SK-N-SH treated with all-trans-retinoic acid at 6 μM for 48 hours (cell line): ENCODE results near the gene SAG.
"Not testable (repeated sequence)": the region's sequence is repeated elsewhere in the genome, so short reads cannot be mapped to it uniquely, and the experiment has no call there.

Source experiments
- ATAC-seq: fragments of 200-7000 bp; cut with Tn5 transposase; 3 replicates; pipeline ENCODE4 v1.9.1; 2020; ENCODE audit warnings: mild to moderate bottlenecking, moderate library complexity
- ARNTL ChIP-seq: fragments of 450-650 bp; formaldehyde crosslinking; IDR thresholded peaks from 2 replicates; pipeline ENCODE4 v1.5.0; 2020; ENCODE audit warnings: low read depth, mild to moderate bottlenecking, moderate library complexity, borderline replicate concordance
- CREB5 ChIP-seq: fragments of 250-450 bp; sonication (Bioruptor Pico); IDR thresholded peaks from 2 replicates; pipeline ENCODE4 v1.5.1; 2020; ENCODE audit warnings: low read depth, mild to moderate bottlenecking, moderate library complexity
- CSDC2 ChIP-seq: fragments of 250-450 bp; sonication (Bioruptor Pico); IDR thresholded peaks from 2 replicates; pipeline ENCODE4 v1.5.0; 2020; ENCODE audit warnings: mild to moderate bottlenecking, moderate library complexity
- ESRRG ChIP-seq: fragments of 250-450 bp; sonication (Bioruptor Pico); IDR thresholded peaks from 2 replicates; pipeline ENCODE4 v1.6.1; 2021; ENCODE audit warnings: mild to moderate bottlenecking
- GLIS3 ChIP-seq: fragments of 250-450 bp; sonication (Bioruptor Pico); IDR thresholded peaks from 2 replicates; pipeline ENCODE4 v1.5.0; 2020; ENCODE audit warnings: mild to moderate bottlenecking, moderate library complexity
- ISL1 ChIP-seq: fragments of 250-450 bp; sonication (Bioruptor Pico); IDR thresholded peaks from 2 replicates; pipeline ENCODE4 v2.1.2; 2022; ENCODE audit warnings: mild to moderate bottlenecking, moderate library complexity
- OSR1 ChIP-seq: fragments of 250-450 bp; sonication (Bioruptor Pico); IDR thresholded peaks from 2 replicates; pipeline ENCODE4 v1.8.0; 2022; ENCODE audit warnings: moderate library complexity, mild to moderate bottlenecking, inconsistent platforms
- PATZ1 ChIP-seq: fragments of 250-450 bp; sonication (Bioruptor Pico); IDR thresholded peaks from 2 replicates; pipeline ENCODE4 v1.8.0; 2020; ENCODE audit warnings: mild to moderate bottlenecking, moderate library complexity, borderline replicate concordance
- POU6F1 ChIP-seq: fragments of 250-450 bp; sonication (Bioruptor Pico); IDR thresholded peaks from 2 replicates; pipeline ENCODE4 v1.8.0; 2021; ENCODE audit warnings: low read depth, mild to moderate bottlenecking, moderate library complexity, borderline replicate concordance
- PPARA ChIP-seq: fragments of 250-450 bp; sonication (Bioruptor Pico); IDR thresholded peaks from 2 replicates; pipeline ENCODE4 v1.5.0; 2020; ENCODE audit warnings: mild to moderate bottlenecking, borderline replicate concordance
- RARB ChIP-seq: fragments of 250-450 bp; sonication (Bioruptor Pico); IDR thresholded peaks from 2 replicates; pipeline ENCODE4 v1.8.0; 2021; ENCODE audit warnings: mild to moderate bottlenecking, moderate library complexity
- SNAI2 ChIP-seq: fragments of 250-450 bp; sonication (Bioruptor Pico); IDR thresholded peaks from 2 replicates; pipeline ENCODE4 v1.5.0; 2020; ENCODE audit warnings: mild to moderate bottlenecking, moderate library complexity
- TOX ChIP-seq: fragments of 250-450 bp; sonication (Bioruptor Pico); IDR thresholded peaks from 2 replicates; pipeline ENCODE4 v1.8.0; 2021; ENCODE audit warnings: mild to moderate bottlenecking, moderate library complexity, borderline replicate concordance
- TSHZ2 ChIP-seq: fragments of 250-450 bp; sonication (Bioruptor Pico); IDR thresholded peaks from 2 replicates; pipeline ENCODE4 v1.5.0; 2020; ENCODE audit warnings: mild to moderate bottlenecking, moderate library complexity
- ZC3H10 ChIP-seq: fragments of 250-450 bp; sonication (Bioruptor Pico); IDR thresholded peaks from 2 replicates; pipeline ENCODE4 v1.5.1; 2021; ENCODE audit warnings: mild to moderate bottlenecking, moderate library complexity
- ZFP3 ChIP-seq: fragments of 250-450 bp; sonication (Bioruptor Pico); IDR thresholded peaks from 2 replicates; pipeline ENCODE4 v1.5.0; 2020; ENCODE audit warnings: mild to moderate bottlenecking, moderate library complexity
- ZFP30 ChIP-seq: fragments of 450-650 bp; formaldehyde crosslinking; IDR thresholded peaks from 2 replicates; pipeline ENCODE4 v1.5.0; 2022; ENCODE audit warnings: mild to moderate bottlenecking, moderate library complexity
- ZNF565 ChIP-seq: fragments of 450-650 bp; formaldehyde crosslinking; conservative IDR thresholded peaks from 2 replicates; pipeline ENCODE4 v1.5.0; 2020; ENCODE audit warnings: low read depth, mild to moderate bottlenecking, moderate library complexity
- ZNF70 ChIP-seq: fragments of 450-650 bp; formaldehyde crosslinking; IDR thresholded peaks from 2 replicates; pipeline ENCODE4 v1.5.0; 2020; ENCODE audit warnings: mild to moderate bottlenecking, moderate library complexity
- ZNF8 ChIP-seq: fragments of 450-650 bp; formaldehyde crosslinking; IDR thresholded peaks from 2 replicates; pipeline ENCODE4 v1.5.0; 2020; ENCODE audit warnings: mild to moderate bottlenecking, moderate library complexity

SAG gene

GRCh38 chr2:233373316-233373715 lies 65.7 kb downstream of the SAG start:
- no peak for ATAC-seq
- TF ChIP-seq CSDC2 (no peak), ZFP3 (no peak), OSR1 (CRISPR knock-in tag) (no peak), POU6F1 (no peak), ESRRG (CRISPR knock-in tag) (no peak), SNAI2 (CRISPR knock-in tag) (no peak), TSHZ2 (CRISPR knock-in tag) (no peak), CREB5 (no peak), ZNF8 (CRISPR knock-in tag) (no peak), ZFP30 (CRISPR knock-in tag) (no peak), ZNF70 (CRISPR knock-in tag) (no peak), TOX (CRISPR knock-in tag) (no peak), GLIS3 (no peak)

- ATAC-seq = not testable (repeated sequence)
Measured at GRCh38 chr2:233374776-233375175, 67.2 kb downstream of the SAG start.

- no peak for TF ChIP-seq ZFP30 (CRISPR knock-in tag)
- TF ChIP-seq GLIS3 = no peak
- TF ChIP-seq ARNTL = no peak
- TF ChIP-seq POU6F1 = no peak
- TF ChIP-seq PPARA (CRISPR knock-in tag) = no peak
- no peak for TF ChIP-seq ZNF565 (CRISPR knock-in tag)
- no peak for TF ChIP-seq ISL1 (CRISPR knock-in tag)
- TF ChIP-seq PATZ1 (CRISPR knock-in tag) = no peak
- TF ChIP-seq ZC3H10 (CRISPR knock-in tag) = no peak
- no peak for TF ChIP-seq SNAI2 (CRISPR knock-in tag)
- no peak for TF ChIP-seq TSHZ2 (CRISPR knock-in tag)
- no peak for TF ChIP-seq CSDC2
- TF ChIP-seq RARB = no peak
- no peak for ATAC-seq
Measured at GRCh38 chr2:233375490-233376314, 68.1 kb downstream of the SAG start.
